H1 (cell line): ENCODE data around the gene NGEF. TPM values are rescaled to one million over a fixed set of nuclear protein-coding genes. Genes with fewer than 3 reads are reported as not detected.

Experiments
- CTCF ChIA-PET: fragments of 300-600 bp; sonication (Branson Sonifier 250); formaldehyde crosslinking; loops from one replicate; lab custom pipeline; 2021; ENCODE audit not compliant: partially characterized antibody; lab: Charles Lee
- POLR2A ChIA-PET: fragments of 300-600 bp; sonication (Branson Sonifier 250); formaldehyde crosslinking; loops from one replicate; lab custom pipeline; 2021; ENCODE audit warnings: inconsistent platforms; ENCODE audit not compliant: partially characterized antibody; lab: Charles Lee
- DNase-seq, 2 experiments: peaks; one replicate each; pipeline versions ENCODE4 v3.0.0 to v3.0.0-alpha.2; 2010 to 2022; ENCODE audit warnings: low spot score in 2 of 2, low read depth in 1 of 2, mixed read lengths in 1 of 2
- FAIRE-seq: peaks from 2 replicates; lab custom pipeline; 2011; peaks lifted over from hg19 to GRCh38; lab: Jason Lieb, UNC
- H2AFZ ChIP-seq: 2 replicates; pipeline ENCODE4 v1.8.1; 2012; ENCODE audit warnings: low read length, inconsistent platforms
- H2AK5ac ChIP-seq: 2 replicates; pipeline ENCODE4 v1.6.1; 2013; ENCODE audit warnings: low read depth, low read length
- H2BK120ac ChIP-seq: replicated peaks from 2 replicates; pipeline ENCODE3; 2013; ENCODE audit warnings: low read depth, low read length, inconsistent platforms
- H2BK12ac ChIP-seq: 2 replicates; pipeline ENCODE4 v1.6.1; 2013; ENCODE audit warnings: low read depth, low read length
- H2BK15ac ChIP-seq: 2 replicates; pipeline ENCODE4 v1.6.1; 2013; ENCODE audit warnings: low read length
- H2BK20ac ChIP-seq: 2 replicates; pipeline ENCODE4 v1.6.1; 2013; ENCODE audit warnings: low read length
- H2BK5ac ChIP-seq: 2 replicates; pipeline ENCODE4 v1.6.1; 2013; ENCODE audit warnings: low read depth, low read length
- H3K14ac ChIP-seq: 2 replicates; pipeline ENCODE4 v1.6.1; 2013; ENCODE audit warnings: inconsistent platforms; ENCODE audit not compliant: insufficient read length
- H3K18ac ChIP-seq: 2 replicates; pipeline ENCODE4 v1.6.1; 2013; ENCODE audit warnings: low read length; ENCODE audit errors: extremely low read depth
- H3K23ac ChIP-seq: 2 replicates; pipeline ENCODE4 v1.6.1; 2013; ENCODE audit warnings: inconsistent platforms; ENCODE audit not compliant: insufficient read length
- H3K23me2 ChIP-seq: 2 replicates; pipeline ENCODE4 v1.6.1; 2013; ENCODE audit warnings: low read depth, low read length
- H3K27ac ChIP-seq: 2 replicates; pipeline ENCODE4 v1.6.1; 2011; ENCODE audit warnings: low read depth, low read length, inconsistent platforms
- H3K27me3 ChIP-seq, 4 experiments: replicated peaks in 1 of 4; 1 replicate in 1 of 4; 2 replicates in 3 of 4; pipeline versions ENCODE4 v1.6.1 to v1.8.1; 2011 to 2013; ENCODE audit warnings: low read length in 3 of 4, mild to moderate bottlenecking in 3 of 4, inconsistent platforms in 2 of 4, mixed read lengths in 2 of 4, moderate library complexity in 1 of 4; ENCODE audit not compliant: control insufficient read depth in 3 of 4, insufficient read depth in 3 of 4; ENCODE audit errors: extremely low read depth in 1 of 4
- H3K36me3 ChIP-seq, 4 experiments: 2 replicates each; pipeline versions ENCODE4 v1.6.1 to v1.8.1; 2011 to 2013; ENCODE audit warnings: mild to moderate bottlenecking in 4 of 4, low read length in 3 of 4, moderate library complexity in 2 of 4, control low read depth in 1 of 4, inconsistent platforms in 1 of 4; ENCODE audit not compliant: insufficient read depth in 4 of 4, control insufficient read depth in 2 of 4
- H3K4ac ChIP-seq: replicated peaks from 2 replicates; pipeline ENCODE3; 2013; ENCODE audit warnings: low read length, low read depth, mixed read lengths, inconsistent platforms; ENCODE audit not compliant: insufficient read length
- H3K4me1 ChIP-seq, 4 experiments: replicated peaks in 1 of 4; 1 replicate in 1 of 4; 2 replicates in 3 of 4; pipeline versions ENCODE4 v1.6.1 to v1.8.1; 2011 to 2013; ENCODE audit warnings: low read length in 3 of 4, inconsistent platforms in 2 of 4, mixed read lengths in 1 of 4; ENCODE audit not compliant: insufficient read depth in 4 of 4, control insufficient read depth in 3 of 4
- H3K4me2 ChIP-seq, 2 experiments: 2 replicates each; pipeline versions ENCODE4 v1.6.1 to v1.8.1; 2011 to 2013; ENCODE audit warnings: low read depth in 2 of 2, low read length in 2 of 2, control low read depth in 1 of 2, inconsistent platforms in 1 of 2, mild to moderate bottlenecking in 1 of 2; ENCODE audit not compliant: insufficient read depth in 1 of 2
- H3K4me3 ChIP-seq, 4 experiments: fragments of 200-600, 300-600 bp in 1 of 4; sonication (generic), shearing (Covaris generic), sonication (Bioruptor Twin) in 1 of 4; 2 replicates each; pipeline versions ENCODE4 v1.5.1 to v1.8.1; 2011 to 2016; ENCODE audit warnings: low read length in 4 of 4, low read depth in 3 of 4, control low read depth in 2 of 4, inconsistent platforms in 2 of 4, mild to moderate bottlenecking in 2 of 4, mixed read lengths in 1 of 4, moderate library complexity in 1 of 4; ENCODE audit not compliant: insufficient read depth in 2 of 4; ENCODE audit errors: extremely low read depth in 1 of 4
- H3K56ac ChIP-seq: replicated peaks from 2 replicates; pipeline ENCODE3; 2013; ENCODE audit warnings: low read depth, mild to moderate bottlenecking, mixed read lengths, low read length, inconsistent platforms; ENCODE audit not compliant: insufficient read length
- H3K79me1 ChIP-seq: 2 replicates; pipeline ENCODE4 v1.6.1; 2013; ENCODE audit warnings: low read depth, low read length, control low read depth
- H3K79me2 ChIP-seq, 2 experiments: 2 replicates each; pipeline versions ENCODE4 v1.6.1 to v1.8.1; 2012 to 2013; ENCODE audit warnings: low read length in 2 of 2, mild to moderate bottlenecking in 2 of 2, inconsistent platforms in 1 of 2; ENCODE audit not compliant: insufficient read depth in 2 of 2, control insufficient read depth in 1 of 2
- H3K9ac ChIP-seq, 4 experiments: replicated peaks in 1 of 4; 1 replicate in 1 of 4; 2 replicates in 3 of 4; pipeline versions ENCODE4 v1.6.1 to v1.8.1; 2011 to 2013; ENCODE audit warnings: low read depth in 3 of 4, low read length in 3 of 4, control low read depth in 2 of 4, mild to moderate bottlenecking in 2 of 4, moderate library complexity in 2 of 4, inconsistent platforms in 1 of 4; ENCODE audit errors: extremely low read depth in 1 of 4
- H3K9me3 ChIP-seq, 2 experiments: 2 replicates each; pipeline versions ENCODE4 v1.6.1 to v1.8.1; 2012 to 2013; ENCODE audit warnings: mild to moderate bottlenecking in 2 of 2, moderate library complexity in 2 of 2, control low read depth in 1 of 2, inconsistent platforms in 1 of 2, low read depth in 1 of 2, low read length in 1 of 2, mixed read lengths in 1 of 2; ENCODE audit not compliant: insufficient read depth in 2 of 2
- H4K20me1 ChIP-seq, 2 experiments: replicated peaks in 1 of 2; 2 replicates each; pipeline versions ENCODE3 to v1.8.1; 2011 to 2013; ENCODE audit warnings: inconsistent platforms in 2 of 2, low read length in 2 of 2, mild to moderate bottlenecking in 1 of 2; ENCODE audit not compliant: insufficient read depth in 2 of 2, control insufficient read depth in 1 of 2
- H4K5ac ChIP-seq: 2 replicates; pipeline ENCODE4 v1.6.1; 2013; ENCODE audit warnings: low read length, low read depth, mixed read lengths, inconsistent platforms; ENCODE audit not compliant: insufficient read length
- H4K8ac ChIP-seq: 2 replicates; pipeline ENCODE4 v1.8.0; 2013; ENCODE audit warnings: mild to moderate bottlenecking, moderate library complexity, low read length, inconsistent platforms; ENCODE audit not compliant: insufficient read depth; ENCODE audit errors: extremely low read depth
- H4K91ac ChIP-seq: replicated peaks from 2 replicates; pipeline ENCODE3; 2013; ENCODE audit warnings: low read length, mixed read lengths, inconsistent platforms; ENCODE audit not compliant: insufficient read length
- ATF3 ChIP-seq: IDR thresholded peaks from 2 replicates; pipeline ENCODE4 v1.6.1; 2011; ENCODE audit warnings: low read depth, mild to moderate bottlenecking, low read length; ENCODE audit not compliant: insufficient read depth
- CHD1 ChIP-seq: IDR thresholded peaks from 2 replicates; pipeline ENCODE4 v1.6.1; 2012; ENCODE audit warnings: low read depth, low read length, improper control_type of control experiment
- E2F6 ChIP-seq: IDR thresholded peaks from 2 replicates; pipeline ENCODE4 v1.6.1; 2012; ENCODE audit warnings: inconsistent platforms
- KDM1A ChIP-seq: fragments of 200-600, 300-600 bp; sonication (generic); IDR thresholded peaks from 2 replicates; pipeline ENCODE4 v1.7.1; 2016; ENCODE audit warnings: mild to moderate bottlenecking, low read length, borderline replicate concordance
- KDM5A ChIP-seq: fragments of 200-600 bp; IDR thresholded peaks from 2 replicates; pipeline ENCODE4 v1.7.1; 2012; ENCODE audit warnings: mild to moderate bottlenecking, low read length, inconsistent platforms, mixed read lengths
- SAP30 ChIP-seq: fragments of 300-600 bp; sonication (generic); IDR thresholded peaks from 2 replicates; pipeline ENCODE4 v1.7.1; 2012; ENCODE audit warnings: low read length, moderate library complexity, mild to moderate bottlenecking, inconsistent platforms; ENCODE audit not compliant: insufficient read depth, insufficient replicate concordance
- SP1 ChIP-seq: IDR thresholded peaks from 2 replicates; pipeline ENCODE4 v1.6.1; 2011; ENCODE audit warnings: low read depth, low read length
- WGBS, 2 experiments: shearing (Covaris generic) in 1 of 2; methylation state at CpG; one replicate each; pipeline versions ENCODE4 v1.1.6 to v1.1.7; 2013 to 2015; ENCODE audit warnings: low lambda C conversion rate in 2 of 2, mixed read lengths in 2 of 2, inconsistent platforms in 1 of 2, low coverage in 1 of 2, missing lambda C conversion rate in 1 of 2; ENCODE audit not compliant: insufficient replicate concordance in 2 of 2, insufficient coverage in 1 of 2, insufficient read length in 1 of 2; ENCODE audit errors: extremely low coverage in 1 of 2, missing lambda C conversion rate in 1 of 2; 5-methylcytosine and 5-hydroxymethylcytosine counted together
- polyA plus RNA-seq, 7 experiments: library from polyadenylated mRNA; depleted of rRNA in 3 of 7; stranded (reverse) in 5 of 7; unstranded in 2 of 7; fragments of >200 nt in 5 of 7; fragments of 200-250 nt in 2 of 7; gene quantifications; 1 replicate in 5 of 7; 2 replicates in 1 of 7; 4 replicates in 1 of 7; pipeline versions ENCODE4 v1.2.1 to v1.2.3, GENCODE V29; 2011 to 2013; ENCODE audit warnings: missing spikeins in 2 of 7, mixed read lengths in 2 of 7
- total RNA-seq: library from RNA; stranded (reverse); fragmentation: NEBNext Ultra II Directional; extraction: Animal tissue kit (Norgen Biotek cat#: 25700); gene quantifications from 2 replicates; pipeline ENCODE4 v1.2.1, GENCODE V29; 2021
- TF ChIP-seq, protein P1 (sequence below): IDR thresholded peaks from 2 replicates; pipeline ENCODE4 v1.6.1; 2012; ENCODE audit warnings: inconsistent platforms
- TF ChIP-seq, protein P2 (sequence below): IDR thresholded peaks from 2 replicates; pipeline ENCODE4 v1.6.1; 2011; ENCODE audit warnings: low read length, improper control_type of control experiment

The NGEF gene
- total and polyA plus RNA-seq, 2 of the 8 experiments (the other 6 are each of a cell fraction or from before 2014, with no cell fraction given) = 2.7 to 3.2 TPM

DNA sequence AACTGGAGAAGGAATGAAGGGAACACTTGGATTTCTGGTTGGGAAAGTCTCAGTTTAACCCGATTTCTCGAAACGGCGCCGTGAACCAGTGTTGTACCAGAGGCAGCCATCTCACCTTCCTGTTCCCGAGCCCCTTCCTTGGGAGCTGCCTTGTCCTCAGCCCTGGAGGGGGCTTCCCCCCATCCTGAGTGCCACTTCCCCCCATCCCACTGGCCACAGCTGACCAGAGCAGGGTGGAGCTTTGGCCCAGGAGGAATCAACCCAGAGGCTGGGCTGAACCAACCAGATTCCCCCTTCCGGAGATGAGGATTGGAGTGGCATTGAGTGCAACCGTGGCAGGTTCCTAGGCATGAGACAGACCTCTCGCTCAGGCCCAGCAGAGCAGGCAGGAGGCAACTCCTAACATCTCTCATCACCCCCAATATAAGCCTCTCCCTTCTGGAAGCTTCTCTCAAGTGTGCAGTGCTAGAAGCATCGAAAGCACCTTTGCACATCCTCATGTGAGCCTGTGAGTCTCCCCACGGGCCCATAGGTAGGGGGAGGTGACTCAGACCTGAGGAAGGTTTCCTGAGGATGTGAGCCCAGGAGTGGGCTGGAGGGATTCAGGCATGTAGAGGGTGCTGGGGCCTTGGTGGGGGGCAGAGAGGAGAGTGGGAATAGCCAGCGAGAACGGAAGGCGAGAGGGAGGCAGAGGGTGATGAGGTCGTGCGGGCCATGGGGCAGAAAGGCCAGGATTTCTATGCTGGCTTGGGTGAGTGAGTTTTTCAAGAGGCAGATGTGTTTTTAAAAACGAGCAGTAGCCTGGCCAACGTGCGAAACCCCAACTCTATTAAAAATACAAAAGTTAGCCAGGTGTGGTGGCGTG is 11.9 kb downstream of the NGEF start:
- no peak overlapping the region for H3K56ac ChIP-seq
- no peak overlapping the region for H3K14ac ChIP-seq
- H2BK15ac ChIP-seq = no peak overlapping the region; the same call in 1 of the 2 replicates
- H3K4ac ChIP-seq = no peak overlapping the region
- H3K23ac ChIP-seq = no peak overlapping the region
- no peaks in the 10 kb centered on the region for H3K79me2 ChIP-seq
- H3K4me3 ChIP-seq = no peak overlapping the region
- H4K8ac ChIP-seq = peak overlapping the region; percentile 85; the same call in 1 of the 2 replicates
- H4K20me1 ChIP-seq = no peaks in the 10 kb centered on the region
- 95% methylated on average over 20 of the region's 20 CpGs; no CpG with 5 or more reads in 1 of the 2 experiments for WGBS, 2 experiments
- H3K18ac ChIP-seq = no peak overlapping the region
- FAIRE-seq (no peak), DNase-seq (no peak)
- POLR2A ChIA-PET = no interaction called here
- H2BK12ac ChIP-seq = no peak overlapping the region
- H3K9ac ChIP-seq = no peak overlapping the region
- no peak overlapping the region for H3K27ac ChIP-seq
- no peaks in the 10 kb centered on the region for H3K27me3 ChIP-seq
- H3K4me2 ChIP-seq = no peak overlapping the region
- no peak overlapping the region for H2AK5ac ChIP-seq
- no peaks in the 10 kb centered on the region; a peak in 1 of 7 replicates for H3K4me1 ChIP-seq
- no peaks in the 10 kb centered on the region for H3K79me1 ChIP-seq
- H3K9me3 ChIP-seq = no peaks in the 10 kb centered on the region
- H3K23me2 ChIP-seq = no peaks in the 10 kb centered on the region
- CTCF ChIA-PET = interaction anchor here (0.8 to 1.7 kb wide), 3 partner anchors 28 to 120 kb away, joined by 3 read pairs; no protein-coding TSS in a partner anchor
- no peak overlapping the region for H2BK120ac ChIP-seq
- H4K5ac ChIP-seq = no peak overlapping the region
- H3K36me3 ChIP-seq = no peaks in the 10 kb centered on the region
- H2BK20ac ChIP-seq = no peak overlapping the region
- H2BK5ac ChIP-seq = no peak overlapping the region
- H4K91ac ChIP-seq = no peak overlapping the region
- no peak overlapping the region for H2AFZ ChIP-seq
- TF ChIP-seq, protein P1, sequence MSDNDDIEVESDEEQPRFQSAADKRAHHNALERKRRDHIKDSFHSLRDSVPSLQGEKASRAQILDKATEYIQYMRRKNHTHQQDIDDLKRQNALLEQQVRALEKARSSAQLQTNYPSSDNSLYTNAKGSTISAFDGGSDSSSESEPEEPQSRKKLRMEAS = no peak
- TF ChIP-seq E2F6 (no peak), KDM5A (no peak), KDM1A (no peak), SAP30 (no peak), CHD1 (no peak), ATF3 (no peak), SP1 (no peak)
- TF ChIP-seq, protein P2, sequence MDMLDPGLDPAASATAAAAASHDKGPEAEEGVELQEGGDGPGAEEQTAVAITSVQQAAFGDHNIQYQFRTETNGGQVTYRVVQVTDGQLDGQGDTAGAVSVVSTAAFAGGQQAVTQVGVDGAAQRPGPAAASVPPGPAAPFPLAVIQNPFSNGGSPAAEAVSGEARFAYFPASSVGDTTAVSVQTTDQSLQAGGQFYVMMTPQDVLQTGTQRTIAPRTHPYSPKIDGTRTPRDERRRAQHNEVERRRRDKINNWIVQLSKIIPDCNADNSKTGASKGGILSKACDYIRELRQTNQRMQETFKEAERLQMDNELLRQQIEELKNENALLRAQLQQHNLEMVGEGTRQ = no peak
